Superior temporal gyrus (tissue), 1 donor: Measurements from ENCODE around the gene DHRS2.
"Not testable (repeated sequence)": the region's sequence is repeated elsewhere in the genome, so short reads cannot be mapped to it uniquely, and the experiment has no call there.

Source experiments
- DNase-seq: peaks from one replicate; pipeline ENCODE4 v3.0.0-alpha.2; 2016; ENCODE audit errors: extremely low spot score

DHRS2 gene

DNA sequence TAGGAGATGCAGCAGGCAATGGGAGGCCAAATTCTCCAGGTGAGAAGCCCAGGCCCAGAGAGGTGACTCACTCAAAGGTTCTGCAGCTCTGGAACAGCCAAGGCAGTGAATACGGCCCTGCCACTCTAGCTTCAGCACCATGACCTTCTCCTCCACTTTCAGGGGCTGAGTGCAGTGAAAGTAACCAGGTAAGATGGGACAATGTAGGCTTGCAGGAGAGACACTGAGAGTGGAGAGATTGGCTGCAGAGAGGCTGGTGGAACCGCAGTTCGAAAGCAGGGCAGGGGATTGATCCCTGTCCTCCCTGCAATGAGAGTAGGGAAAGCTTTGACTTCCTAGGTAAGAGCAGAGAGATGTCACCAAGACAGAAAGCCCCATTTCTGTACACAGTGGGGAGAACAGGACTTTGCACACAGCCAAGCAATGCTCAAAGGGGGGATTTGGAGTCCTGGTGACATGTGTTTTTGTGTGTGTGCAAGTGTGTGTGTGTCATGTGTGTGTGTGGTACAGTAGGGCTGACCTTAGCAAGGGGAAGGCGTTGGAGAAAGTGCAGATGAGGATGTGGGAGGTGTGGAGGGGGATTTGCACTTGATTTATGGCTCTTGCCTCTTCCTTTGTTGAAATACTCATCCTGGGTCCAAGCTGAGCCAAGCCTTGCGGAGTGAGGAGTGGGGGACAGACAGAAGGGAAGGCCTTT lies 12.7 kb downstream of the DHRS2 start:
- no peak for DNase-seq

DNA sequence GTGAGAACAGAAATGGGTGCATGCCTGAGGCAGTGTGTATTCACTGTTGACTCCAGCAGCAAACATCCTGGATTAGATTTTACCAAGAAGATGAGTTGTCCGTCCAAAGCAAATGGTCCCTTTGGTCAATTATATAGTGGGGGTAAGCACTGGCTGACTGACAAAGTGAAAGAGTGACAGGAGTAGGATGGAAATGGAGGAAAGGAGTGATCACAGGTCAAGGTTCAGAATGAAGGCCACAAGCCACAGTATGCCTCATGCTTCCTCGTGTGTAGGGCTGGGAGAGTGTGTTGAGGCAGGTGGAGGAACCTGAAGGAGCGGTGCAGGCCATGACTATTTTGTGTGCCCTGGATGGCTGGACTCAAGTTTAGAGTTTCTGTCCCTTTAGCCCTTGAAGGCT lies 14.3 kb downstream of the DHRS2 start:
- no peak for DNase-seq

DNA sequence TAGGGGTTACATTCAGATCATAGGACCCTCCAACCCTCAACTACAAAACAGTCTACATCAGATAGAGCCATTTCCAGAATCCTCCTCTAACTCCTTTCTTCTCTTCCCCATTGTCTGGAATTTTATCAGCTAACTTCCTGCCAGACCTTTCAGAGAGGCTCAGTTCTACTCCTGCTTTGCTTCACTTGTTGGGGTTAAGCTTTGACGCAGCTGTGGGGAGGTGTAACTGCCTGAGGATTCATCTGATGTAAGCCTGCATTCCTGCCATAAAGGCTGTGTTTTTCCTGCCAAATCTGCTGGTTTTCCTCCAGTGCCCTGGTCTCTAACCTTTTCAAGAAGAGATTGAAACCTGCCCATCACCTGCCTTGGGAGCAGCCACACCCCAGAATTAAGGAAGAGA lies 16.9 kb downstream of the DHRS2 start:
- DNase-seq = no peak

DNA sequence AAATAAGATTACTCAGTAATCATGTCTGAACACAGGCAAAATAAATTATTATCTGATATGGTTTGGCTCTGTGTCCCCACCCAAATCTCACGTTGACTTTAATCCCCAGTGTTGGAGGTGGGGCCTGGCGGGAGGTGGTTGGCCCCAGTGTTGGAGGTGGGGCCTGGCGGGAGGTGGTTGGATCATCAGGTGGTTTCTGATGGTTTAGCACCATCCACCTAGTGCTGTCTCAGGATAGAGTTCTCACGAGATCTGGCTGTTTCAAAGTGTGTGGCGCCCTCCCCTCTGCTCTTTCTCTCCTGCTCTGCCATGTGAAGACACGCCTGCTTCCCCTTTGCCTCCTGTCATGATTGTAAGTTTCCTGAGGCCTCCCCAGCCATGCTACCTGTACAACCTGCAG lies 18.1 kb downstream of the DHRS2 start:
- DNase-seq = no peak

DNA sequence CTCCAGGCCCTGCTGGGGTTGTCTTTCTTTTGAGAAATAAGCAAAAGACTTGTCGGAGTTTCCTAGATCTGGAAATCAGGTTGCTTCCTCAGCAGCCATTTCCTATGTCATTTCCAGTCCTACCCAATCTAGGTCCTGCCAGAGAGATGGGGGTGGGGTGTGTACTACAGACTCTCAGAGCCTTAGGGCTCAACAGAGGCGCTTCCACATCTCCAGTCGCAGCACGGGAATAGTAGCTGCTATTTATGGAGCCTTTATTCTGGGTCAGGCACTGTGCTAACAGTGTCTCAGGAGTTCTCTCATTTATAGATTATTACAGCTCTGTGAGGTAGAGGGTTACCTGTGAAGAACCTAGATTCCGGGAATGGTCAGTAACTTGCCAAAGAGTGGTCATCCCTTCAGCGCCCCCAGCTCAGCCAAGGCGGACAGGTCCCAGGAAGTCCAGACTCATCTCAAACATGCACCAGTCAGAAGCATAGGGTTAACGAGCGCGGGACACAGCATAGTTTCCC lies 21.9 kb downstream of the DHRS2 start:
- no peak for DNase-seq

DNA sequence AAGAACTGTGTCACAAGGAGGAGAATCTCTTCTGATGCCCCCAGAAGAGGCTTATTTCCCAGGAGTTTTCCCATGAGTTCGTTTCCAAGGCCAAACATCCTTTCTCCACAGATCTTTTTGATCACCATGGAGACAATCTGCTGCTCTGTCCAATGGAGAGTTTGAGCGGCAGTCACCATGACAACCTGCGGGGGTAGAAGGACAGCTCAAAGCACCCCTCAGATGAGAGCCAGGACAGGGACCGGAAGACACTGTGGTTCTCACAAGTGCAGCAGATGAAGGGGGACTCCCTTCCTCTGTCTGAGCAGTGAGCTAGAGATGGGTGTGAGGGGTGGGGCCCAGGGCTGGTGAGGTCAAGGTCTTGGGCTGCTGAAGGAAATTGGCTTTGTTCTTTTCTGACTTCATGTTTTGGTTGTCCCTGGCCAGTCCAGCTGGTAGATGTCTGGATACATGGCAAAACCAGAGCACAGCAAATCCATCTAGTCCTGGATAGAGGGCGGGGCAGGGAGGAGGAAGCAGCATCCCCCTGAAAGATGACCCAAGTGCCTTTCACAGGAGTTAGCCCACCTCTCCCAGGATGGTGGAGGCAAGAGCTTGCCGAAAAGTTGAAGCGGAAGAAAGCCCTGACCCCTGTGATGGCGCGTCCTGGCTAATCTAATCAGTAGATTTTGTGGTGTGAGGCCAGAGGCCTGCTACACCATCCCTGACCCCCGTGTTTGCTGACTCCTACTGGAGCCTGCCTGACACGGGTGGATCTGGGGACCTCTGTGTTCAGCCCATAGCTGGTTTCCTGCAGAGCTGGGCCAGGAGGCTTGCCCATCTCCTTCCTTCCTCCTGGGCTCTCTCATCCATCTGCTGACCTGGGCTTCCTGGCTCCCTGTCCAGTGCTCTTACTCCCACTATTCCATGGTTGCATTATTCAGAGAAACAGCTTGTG lies 24.4 kb downstream of the DHRS2 start:
- DNase-seq = peak; percentile 52

DNA sequence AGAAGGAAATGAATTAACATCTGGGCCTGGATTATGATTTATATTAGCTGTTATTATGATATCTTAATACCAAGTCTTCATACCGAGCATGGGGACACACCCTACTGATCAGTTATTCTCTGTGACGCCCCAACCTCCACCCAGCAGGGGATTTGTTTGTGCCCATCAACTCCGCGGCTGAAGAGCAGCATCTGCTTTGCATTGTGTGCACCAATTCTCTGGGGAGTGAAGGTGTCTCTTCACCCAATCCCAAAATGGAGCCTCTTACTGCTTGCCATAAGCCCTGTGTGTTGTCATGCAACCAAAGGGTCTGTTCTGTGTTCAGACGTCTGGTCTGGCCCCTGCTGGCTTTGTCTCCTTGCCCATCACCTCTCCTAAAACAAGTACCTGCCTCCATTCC lies 25.4 kb downstream of the DHRS2 start:
- no peak for DNase-seq

DNA sequence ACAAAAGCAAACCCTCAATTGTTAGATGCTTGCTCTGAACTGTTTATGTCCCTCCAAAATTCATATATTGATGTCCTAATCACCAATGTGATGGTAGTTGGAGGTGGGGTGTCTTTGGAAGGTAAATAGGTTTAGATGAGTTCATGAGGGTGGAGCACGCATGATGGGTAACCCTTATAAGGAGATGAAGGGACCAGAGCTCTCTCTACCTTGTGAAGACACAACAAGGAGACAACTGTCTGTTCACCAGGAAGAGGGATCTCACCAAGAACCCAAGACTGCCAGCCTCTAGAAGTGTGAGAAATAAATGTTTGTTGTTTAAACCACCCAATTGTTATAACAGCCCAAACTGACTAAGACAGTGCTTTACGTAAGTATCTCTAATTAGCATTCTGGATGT lies 27.0 kb downstream of the DHRS2 start:
- no peak for DNase-seq

DNA sequence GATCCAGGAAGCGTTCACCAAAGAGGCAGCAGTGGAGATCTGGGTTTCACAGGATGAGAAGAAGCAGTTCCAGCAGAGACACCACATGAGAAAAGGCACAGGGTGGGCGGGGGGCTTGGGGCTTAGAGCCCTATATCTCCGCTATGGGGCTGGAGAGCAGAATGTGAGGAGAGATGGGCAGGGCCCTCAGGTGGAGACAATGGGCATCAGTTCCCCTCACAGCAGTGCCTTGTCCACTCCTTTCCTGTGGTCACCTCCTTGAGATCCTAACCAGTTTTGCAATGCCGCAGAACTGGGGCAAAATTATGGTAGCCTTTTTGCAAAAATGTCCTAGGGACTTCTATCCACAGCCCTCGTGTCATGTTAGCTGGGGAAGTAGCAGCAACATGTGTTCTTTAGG lies 27.5 kb downstream of the DHRS2 start:
- no peak for DNase-seq

DNA sequence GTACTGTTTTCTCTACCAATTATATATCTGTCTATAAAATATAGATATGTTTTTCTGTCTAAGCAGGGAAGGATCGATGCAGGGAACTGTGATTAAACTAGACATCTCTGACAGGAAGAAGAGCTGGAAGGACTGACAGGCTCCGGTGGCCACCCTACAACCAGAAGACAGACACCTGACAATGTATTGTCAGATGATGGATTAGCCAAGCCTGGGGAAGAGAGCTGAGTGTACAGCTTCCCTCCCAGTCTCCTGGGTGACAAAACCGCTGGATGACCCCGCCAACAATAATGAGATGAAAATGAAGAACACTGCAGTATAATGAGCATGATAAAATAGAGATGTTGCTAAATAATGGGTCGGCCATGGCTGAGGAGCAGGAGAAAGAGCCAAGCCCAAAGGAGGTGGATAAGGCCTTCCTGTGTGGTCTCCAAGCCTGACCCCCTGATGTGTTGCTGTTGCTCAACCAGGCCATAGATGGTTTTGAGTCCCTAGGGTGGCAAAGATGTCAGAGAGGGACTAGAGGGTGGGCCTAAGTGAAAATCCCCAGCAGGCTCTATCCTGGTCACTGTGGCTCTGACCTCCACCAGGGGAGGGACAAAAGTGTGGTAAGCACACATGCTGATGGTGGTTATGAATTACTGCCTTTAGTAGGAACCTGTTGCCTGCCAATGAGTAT lies 28.2 kb downstream of the DHRS2 start:
- DNase-seq = no peak

DNA sequence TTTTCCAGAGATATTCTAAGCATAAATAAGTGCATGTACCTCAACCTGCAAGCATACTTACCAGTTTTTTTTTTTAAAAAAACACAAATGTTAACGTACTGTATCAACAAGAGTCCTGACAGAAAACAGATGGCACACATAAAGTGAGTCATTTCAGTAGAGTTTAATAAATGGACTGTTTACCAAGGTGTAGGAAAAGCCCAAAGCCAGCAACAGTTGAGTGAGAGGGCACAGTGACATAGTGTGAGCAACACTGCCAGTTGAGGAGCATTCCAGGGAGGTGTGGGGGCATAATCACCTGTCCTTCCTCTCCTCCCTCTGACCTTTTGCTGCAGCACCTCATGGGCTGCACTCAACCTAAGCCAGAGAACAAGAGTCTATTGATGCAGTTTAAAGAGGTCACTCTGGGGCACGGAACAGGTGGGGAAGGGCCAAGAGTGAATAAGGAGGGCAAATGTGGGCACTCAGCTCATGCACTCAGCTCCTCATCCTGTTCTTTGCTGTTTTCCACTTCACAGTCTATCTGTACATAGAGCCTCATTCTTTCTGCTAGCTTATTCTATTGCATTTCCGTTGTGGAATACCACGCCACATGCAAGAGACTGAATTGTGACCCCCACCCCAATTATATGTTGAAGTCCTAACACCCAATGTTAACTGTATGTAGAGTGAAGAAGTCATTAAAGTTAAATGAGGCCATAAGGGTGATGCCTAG lies 29.3 kb downstream of the DHRS2 start:
- no peak for DNase-seq

DNA sequence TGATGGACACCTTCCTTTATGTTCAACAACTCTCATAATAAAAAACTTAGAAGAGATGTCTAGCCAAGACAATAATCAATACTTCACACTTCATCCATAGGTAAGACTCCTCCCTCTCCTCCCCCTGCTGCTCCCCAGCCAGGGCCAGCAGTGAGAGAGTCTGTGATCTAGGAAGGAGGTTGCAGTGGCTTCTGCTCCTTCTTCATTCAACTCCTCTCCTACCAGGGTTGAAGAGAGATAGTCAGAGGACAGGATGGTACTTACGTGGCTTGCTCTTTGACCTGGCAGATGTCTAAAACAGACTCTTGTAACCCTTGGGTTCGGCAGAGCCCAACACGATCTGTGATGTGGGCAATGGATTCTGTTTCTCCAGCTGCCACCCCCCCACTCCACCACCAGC lies 31.0 kb downstream of the DHRS2 start:
- DNase-seq = no peak

DNA sequence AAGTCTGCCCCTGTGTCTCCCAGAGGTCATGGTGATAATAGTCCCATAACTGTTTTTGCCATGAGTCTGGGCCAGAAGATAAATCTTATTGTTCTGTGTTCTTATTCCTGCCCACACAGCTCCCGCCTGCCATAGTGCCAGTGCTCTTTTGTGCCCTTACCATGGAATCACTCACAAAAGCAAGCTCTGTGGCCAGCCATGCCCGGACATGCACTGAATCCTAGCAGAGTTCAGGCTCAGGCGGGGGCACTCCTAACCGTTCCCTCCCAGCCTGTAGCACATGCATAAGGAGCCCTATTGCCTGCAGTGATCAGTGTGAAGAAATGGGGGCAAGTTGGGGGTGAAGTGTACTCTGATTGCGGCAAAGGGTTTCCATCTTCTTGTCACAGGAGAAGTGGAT lies 33.3 kb downstream of the DHRS2 start:
- no peak for DNase-seq

DNA sequence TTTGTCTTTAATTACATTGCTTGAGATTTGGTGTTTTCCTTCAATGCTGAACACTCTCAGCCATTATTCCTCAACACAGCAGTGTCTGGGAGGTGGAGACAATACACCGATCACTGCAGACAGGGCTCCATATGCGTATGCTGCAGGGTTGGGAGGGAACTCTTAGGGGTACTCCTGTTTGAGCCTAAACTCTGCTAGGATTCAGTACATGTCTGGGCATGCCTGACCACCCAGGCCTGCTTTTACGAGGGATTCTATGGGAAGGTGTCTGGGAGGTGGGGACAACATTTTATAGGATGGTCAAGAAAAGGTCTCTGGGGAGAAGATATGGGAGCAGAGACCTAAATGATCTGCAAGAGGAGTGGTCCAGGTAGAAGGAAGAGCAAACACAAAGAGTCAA lies 34.3 kb downstream of the DHRS2 start:
- no peak for DNase-seq

DNA sequence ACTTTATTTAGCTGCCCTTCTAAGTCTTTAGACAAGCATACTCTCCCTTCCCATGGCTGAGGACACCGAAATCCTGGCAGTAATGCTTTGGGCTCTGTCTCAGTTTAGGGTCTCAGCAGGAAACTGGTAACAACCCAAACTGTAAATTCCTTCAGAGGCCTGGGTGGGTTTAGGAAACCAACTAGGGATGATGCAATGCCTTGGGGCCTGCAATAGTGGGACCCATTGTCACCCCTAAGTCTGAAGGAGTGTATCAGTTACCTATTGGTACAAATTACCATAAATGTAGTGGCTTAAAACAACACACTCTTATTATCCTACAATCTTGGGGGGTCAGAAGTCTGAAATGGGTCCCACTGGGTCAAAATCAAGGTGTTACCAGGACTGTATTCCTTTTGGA lies 36.0 kb downstream of the DHRS2 start:
- no peak for DNase-seq

DNA sequence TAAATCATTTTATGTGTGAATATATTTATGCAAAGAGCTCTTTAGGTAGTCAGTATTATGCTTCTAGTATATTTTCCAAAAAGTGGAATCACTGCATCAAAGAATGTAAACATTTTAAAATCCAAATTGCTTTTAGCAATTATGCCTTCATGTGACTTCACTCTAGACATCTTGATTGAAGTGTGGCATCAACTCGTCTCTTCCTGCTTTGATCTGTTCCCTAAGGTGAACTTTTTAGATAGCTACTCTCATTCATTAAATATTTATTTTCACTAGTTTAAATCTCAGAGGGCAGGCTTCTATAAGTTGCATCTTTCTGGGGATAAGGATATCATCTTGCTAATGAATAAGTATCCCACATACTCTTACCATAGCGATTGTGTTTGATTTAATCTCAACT lies 39.2 kb downstream of the DHRS2 start:
- DNase-seq = no peak

DNA sequence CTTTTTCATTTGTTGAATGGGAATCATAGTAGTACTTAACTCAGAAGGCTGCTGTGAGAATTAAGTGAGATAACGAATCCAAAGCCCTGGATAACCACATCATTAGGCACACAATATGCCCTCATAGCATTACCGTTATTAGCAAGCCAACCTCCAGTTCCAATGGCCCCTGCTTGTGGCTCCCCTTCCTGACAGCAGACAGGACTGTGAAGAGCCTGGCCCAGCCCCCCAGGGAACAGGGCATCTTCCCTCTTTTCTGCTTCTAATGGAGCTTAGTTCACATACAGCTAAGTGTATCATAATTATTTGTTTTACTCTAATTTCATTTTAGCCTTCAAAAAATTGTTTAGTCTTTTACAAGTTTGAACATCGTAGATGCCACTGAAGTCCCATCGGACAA lies 39.7 kb downstream of the DHRS2 start:
- no peak for DNase-seq

DNA sequence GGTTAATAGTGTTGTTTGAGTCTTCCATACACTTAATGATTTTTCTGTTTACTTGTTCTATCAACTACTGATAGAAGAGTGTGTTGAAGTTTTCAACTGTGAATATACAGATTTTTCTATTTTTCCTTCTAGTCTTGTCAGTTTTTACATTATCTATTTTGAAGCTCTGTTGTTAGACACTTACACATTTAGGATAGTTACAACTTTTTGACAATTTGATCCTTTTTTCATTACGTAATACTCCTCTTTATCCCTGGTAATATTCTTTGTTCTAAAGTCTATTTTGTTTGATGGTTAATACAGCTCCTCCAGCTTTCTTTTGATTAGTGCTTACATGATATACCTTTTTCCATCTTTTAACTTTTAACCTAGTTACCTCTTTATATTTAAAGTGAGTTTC lies 45.2 kb downstream of the DHRS2 start:
- DNase-seq = no peak

DNA sequence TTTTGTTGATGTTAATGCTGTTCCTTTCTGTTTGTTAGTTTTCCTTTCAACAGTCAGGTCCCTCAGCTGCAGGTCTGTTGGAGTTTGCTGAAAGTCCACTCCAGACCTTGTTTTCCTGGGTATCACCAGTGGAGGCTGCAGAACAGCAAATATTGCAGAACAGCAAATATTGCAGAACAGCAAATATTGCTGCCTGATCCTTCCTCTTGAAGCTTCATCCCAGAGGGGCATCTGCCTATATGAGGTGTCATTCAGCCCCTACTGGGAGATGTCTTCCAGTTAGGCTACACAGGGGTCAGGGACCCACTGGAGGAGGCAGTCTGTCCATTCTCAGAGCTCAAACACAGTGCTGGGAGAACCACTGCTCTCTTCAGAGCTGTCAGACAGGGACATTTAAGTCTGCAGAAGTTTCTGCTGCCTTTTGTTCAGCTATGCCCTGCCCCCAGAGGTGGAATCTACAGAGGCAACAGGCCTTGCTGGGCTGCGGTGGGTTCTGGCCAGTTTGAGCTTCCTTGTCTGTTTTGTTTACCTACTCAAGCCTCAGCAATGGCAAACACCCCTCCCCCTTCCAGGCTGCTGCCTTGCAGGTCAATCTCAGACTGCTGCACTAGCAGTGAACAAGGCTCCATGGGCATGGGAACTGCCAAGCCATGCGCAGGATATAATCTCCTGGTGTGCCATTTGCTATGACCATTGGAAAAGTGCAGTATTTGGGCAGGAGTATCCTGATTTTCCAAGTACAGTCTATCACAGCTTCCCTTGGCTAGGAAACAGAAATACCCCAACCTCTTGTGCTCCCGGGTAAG lies 53.7 kb downstream of the DHRS2 start:
- DNase-seq = not testable (repeated sequence)

DNA sequence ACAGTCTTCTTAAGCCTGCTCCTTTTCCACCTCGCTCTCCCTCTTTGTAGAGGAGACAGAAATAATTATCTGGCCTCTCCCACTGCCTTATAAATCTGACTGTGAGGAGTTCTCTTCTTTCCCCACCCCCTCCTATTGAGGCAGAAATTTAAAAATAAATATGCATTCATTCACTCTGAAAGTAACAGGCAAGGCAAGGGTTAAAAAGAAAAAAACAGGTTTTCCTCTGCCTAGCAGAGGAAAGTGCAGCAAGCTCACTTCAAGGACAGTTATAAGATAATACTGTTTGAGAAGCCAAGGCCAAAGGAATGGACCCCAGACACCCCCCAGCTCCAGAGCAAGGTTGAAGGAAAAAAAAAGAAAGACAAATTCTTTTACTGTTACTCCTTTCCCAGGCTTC lies 56.3 kb downstream of the DHRS2 start:
- no peak for DNase-seq

DNA sequence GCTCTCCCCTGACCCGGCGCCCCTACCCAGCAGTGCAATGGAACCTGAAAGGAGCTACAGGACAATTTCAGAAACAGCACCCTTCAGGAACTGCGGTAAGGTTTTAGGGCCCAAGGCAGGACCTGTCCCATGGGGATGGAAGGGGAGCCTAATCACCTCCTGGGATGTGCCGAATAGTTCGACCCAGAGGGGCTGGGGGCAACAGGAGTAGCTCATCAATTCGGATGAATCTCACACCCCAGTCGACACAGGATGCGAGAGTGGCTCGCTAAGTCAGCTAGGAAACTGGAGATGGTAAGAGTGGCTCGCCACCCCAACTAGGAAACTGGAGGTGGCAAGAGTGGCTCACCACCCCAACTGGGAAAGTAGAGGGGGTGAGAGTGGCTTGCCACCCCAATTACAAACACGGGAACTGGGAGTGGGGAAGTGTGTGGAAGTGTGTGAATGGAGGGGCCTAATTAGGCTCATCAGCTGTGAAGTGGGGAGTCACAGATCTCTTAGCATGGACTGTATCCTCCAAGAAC lies 57.1 kb downstream of the DHRS2 start:
- DNase-seq = no peak
